ENCODE measurements around the gene VWA5A.

- TF ChIP-seq CTCF (conservative IDR thresholded peaks at IDR 0.05 in 1 of 2, IDR thresholded peaks at IDR 0.05 in 1 of 2; ENCODE audit: low read depth in 1 of 2, low read length in 2 of 2) = no peak
- TF ChIP-seq EZH2 (IDR thresholded peaks at IDR 0.05; ENCODE audit: low read length, missing control alignments) = no peak
Observed at GRCh38 chr11:124170801-124171586, 55.7 kb downstream of the VWA5A start.

Measured in fibroblast of lung (primary cell).